H9 (cell line): ENCODE results near the gene ITIH2. TPM values are rescaled to one million over a fixed set of nuclear protein-coding genes. Genes with fewer than 3 reads are reported as not detected.

Experiments used
- DNase-seq: peaks from one replicate; pipeline ENCODE4 v3.0.0-alpha.2; 2017
- H2AFZ ChIP-seq: one replicate; pipeline ENCODE4 v1.6.1; 2013; ENCODE audit warnings: mild to moderate bottlenecking, low read length, control low read depth, moderate library complexity
- H2AK5ac ChIP-seq: 2 replicates; pipeline ENCODE4 v1.6.1; 2013; ENCODE audit warnings: low read length, control low read depth, mixed read lengths; ENCODE audit not compliant: insufficient read length
- H2BK120ac ChIP-seq: one replicate; pipeline ENCODE4 v1.6.1; 2013; ENCODE audit warnings: low read depth, mild to moderate bottlenecking, low read length, control low read depth, inconsistent platforms; ENCODE audit not compliant: poor library complexity, severe bottlenecking
- H2BK12ac ChIP-seq: 2 replicates; pipeline ENCODE4 v1.6.1; 2013; ENCODE audit warnings: low read length, control low read depth, mixed read lengths, low read depth; ENCODE audit not compliant: insufficient read length
- H2BK15ac ChIP-seq: 2 replicates; pipeline ENCODE4 v1.6.1; 2013; ENCODE audit warnings: low read depth, low read length, control low read depth
- H2BK20ac ChIP-seq: one replicate; pipeline ENCODE4 v1.6.1; 2013; ENCODE audit warnings: low read depth, mild to moderate bottlenecking, low read length, control low read depth, inconsistent platforms; ENCODE audit not compliant: poor library complexity, severe bottlenecking
- H2BK5ac ChIP-seq: 2 replicates; pipeline ENCODE4 v1.6.1; 2013; ENCODE audit warnings: low read length, control low read depth, mixed read lengths; ENCODE audit not compliant: insufficient read length
- H3K14ac ChIP-seq: 2 replicates; pipeline ENCODE4 v1.6.1; 2013; ENCODE audit warnings: low read length, control low read depth; ENCODE audit not compliant: insufficient read depth
- H3K18ac ChIP-seq: 2 replicates; pipeline ENCODE4 v1.6.1; 2013; ENCODE audit warnings: low read depth, mild to moderate bottlenecking, mixed read lengths, low read length, control low read depth; ENCODE audit not compliant: insufficient read length
- H3K23ac ChIP-seq: 2 replicates; pipeline ENCODE4 v1.6.1; 2013; ENCODE audit warnings: low read length, control low read depth, mixed read lengths, low read depth; ENCODE audit not compliant: insufficient read length
- H3K23me2 ChIP-seq: 2 replicates; pipeline ENCODE4 v1.6.1; 2013; ENCODE audit warnings: low read depth, mild to moderate bottlenecking, mixed read lengths, low read length, control low read depth; ENCODE audit not compliant: insufficient read length, poor library complexity, severe bottlenecking
- H3K27ac ChIP-seq: 2 replicates; pipeline ENCODE4 v1.5.1; 2013; ENCODE audit warnings: low read length, control low read depth, mixed read lengths, low read depth; ENCODE audit not compliant: insufficient read length
- H3K27me3 ChIP-seq: 2 replicates; pipeline ENCODE4 v1.6.1; 2013; ENCODE audit warnings: low read length, control low read depth, inconsistent platforms; ENCODE audit not compliant: insufficient read depth
- H3K4ac ChIP-seq: 2 replicates; pipeline ENCODE4 v1.6.1; 2013; ENCODE audit warnings: low read depth, mild to moderate bottlenecking, control low read depth, inconsistent platforms, low read length, moderate library complexity
- H3K4me1 ChIP-seq: 2 replicates; pipeline ENCODE4 v1.6.1; 2013; ENCODE audit warnings: low read length, control low read depth, inconsistent platforms; ENCODE audit not compliant: insufficient read depth
- H3K4me2 ChIP-seq: 2 replicates; pipeline ENCODE4 v1.6.1; 2013; ENCODE audit warnings: low read length, control low read depth, mixed read lengths; ENCODE audit not compliant: insufficient read length, insufficient read depth
- H3K56ac ChIP-seq: 2 replicates; pipeline ENCODE4 v1.6.1; 2013; ENCODE audit warnings: low read depth, mild to moderate bottlenecking, mixed read lengths, low read length, control low read depth; ENCODE audit not compliant: insufficient read length
- H3K79me1 ChIP-seq: 2 replicates; pipeline ENCODE4 v1.6.1; 2013; ENCODE audit warnings: low read depth, mild to moderate bottlenecking, moderate library complexity, low read length, control low read depth, inconsistent platforms; ENCODE audit not compliant: insufficient read depth, poor library complexity, severe bottlenecking
- H3K79me2 ChIP-seq: 2 replicates; pipeline ENCODE4 v1.6.1; 2013; ENCODE audit warnings: low read length, control low read depth, inconsistent platforms; ENCODE audit not compliant: insufficient read depth
- H3K9ac ChIP-seq: 2 replicates; pipeline ENCODE4 v1.6.1; 2013; ENCODE audit warnings: low read length, control low read depth, mixed read lengths; ENCODE audit not compliant: insufficient read length; ENCODE audit errors: extremely low read depth
- H3K9me3 ChIP-seq: one replicate; pipeline ENCODE4 v1.6.1; 2013; ENCODE audit warnings: low read depth, low read length, inconsistent platforms; ENCODE audit not compliant: control insufficient read depth
- H3T11ph ChIP-seq: one replicate; pipeline ENCODE4 v1.6.1; 2013; ENCODE audit warnings: mild to moderate bottlenecking, low read length, control low read depth, inconsistent platforms
- H4K20me1 ChIP-seq: one replicate; pipeline ENCODE4 v1.6.1; 2013; ENCODE audit not compliant: control insufficient read depth, insufficient read length, insufficient read depth
- H4K5ac ChIP-seq: 2 replicates; pipeline ENCODE4 v1.6.1; 2013; ENCODE audit warnings: low read depth, mild to moderate bottlenecking, mixed read lengths, low read length, control low read depth; ENCODE audit not compliant: insufficient read length
- H4K8ac ChIP-seq: replicated peaks from 2 replicates; pipeline ENCODE4 v1.6.1; 2013; ENCODE audit warnings: low read length, control low read depth, mixed read lengths, low read depth; ENCODE audit not compliant: insufficient read length
- H4K91ac ChIP-seq: 2 replicates; pipeline ENCODE4 v1.6.1; 2013; ENCODE audit warnings: low read depth, mild to moderate bottlenecking, moderate library complexity, mixed read lengths, low read length, control low read depth; ENCODE audit not compliant: insufficient read length
- H3K27ac Mint-ChIP-seq, 3 experiments: 2 replicates in 2 of 3; 3 replicates in 1 of 3; pipeline ENCODE4 v1.8.0; 2020 to 2021; ENCODE audit warnings: mixed read lengths in 3 of 3, mild to moderate bottlenecking in 1 of 3, moderate library complexity in 1 of 3
- H3K27me3 Mint-ChIP-seq: 2 replicates; pipeline ENCODE4 v1.8.0; 2021; ENCODE audit warnings: low read depth, mild to moderate bottlenecking, moderate library complexity, mixed read lengths
- H3K36me3 Mint-ChIP-seq, 3 experiments: 2 replicates in 2 of 3; 3 replicates in 1 of 3; pipeline ENCODE4 v1.8.0; 2020 to 2021; ENCODE audit warnings: low read depth in 3 of 3, mixed read lengths in 3 of 3; ENCODE audit not compliant: insufficient read depth in 1 of 3
- H3K4me1 Mint-ChIP-seq, 2 experiments: 2 replicates each; pipeline ENCODE4 v1.8.0; 2020; ENCODE audit warnings: mixed read lengths in 2 of 2
- H3K4me3 Mint-ChIP-seq, 2 experiments: 2 replicates in 1 of 2; 3 replicates in 1 of 2; pipeline ENCODE4 v1.8.0; 2020 to 2021; ENCODE audit warnings: mild to moderate bottlenecking in 2 of 2, mixed read lengths in 2 of 2, moderate library complexity in 1 of 2
- H3K9me3 Mint-ChIP-seq, 2 experiments: 2 replicates in 1 of 2; 3 replicates in 1 of 2; pipeline ENCODE4 v1.8.0; 2020; ENCODE audit warnings: mild to moderate bottlenecking in 2 of 2, mixed read lengths in 2 of 2, moderate library complexity in 1 of 2
- CTCF ChIP-seq: fragments of 200-600 bp; sonication (generic); conservative IDR thresholded peaks from 3 replicates; pipeline ENCODE4 v1.8.0; 2021; ENCODE audit warnings: antibody characterized with exemption, mild to moderate bottlenecking
- WGBS: extraction: QIAGEN DNeasy Blood & Tissue Kit; methylation state at CpG from one replicate; pipeline ENCODE4 v1.1.7; 2013; ENCODE audit warnings: missing lambda C conversion rate, low lambda C conversion rate, mixed read lengths; ENCODE audit not compliant: insufficient read length; ENCODE audit errors: extremely low coverage; 5-methylcytosine and 5-hydroxymethylcytosine counted together
- total RNA-seq: library from RNA; stranded (reverse); gene quantifications from 2 replicates; pipeline ENCODE4 v1.2.1, GENCODE V29; 2021

Gene ITIH2
- total RNA-seq, 1 experiment from 2014 or later = not detected

GRCh38 chr10:7787150-7787856 is 84.2 kb downstream of the ITIH2 start:
- H3K4me1 ChIP-seq = no peaks in the 10 kb centered on the region
- no peak overlapping the region for H2BK5ac ChIP-seq
- DNase-seq = no peak

More at GRCh38 chr10:7787150-7787856, 84.2 kb downstream of the ITIH2 start:
- WGBS = no CpG with 5 or more reads among the region's 26 CpGs
- H3T11ph ChIP-seq = no peak overlapping the region
- no peak overlapping the region for H3K27ac ChIP-seq
- no peaks in the 10 kb centered on the region for H3K9me3 ChIP-seq
- peaks cover 3% of the 10 kb centered on the region for H3K79me1 ChIP-seq
- no peak overlapping the region for H3K56ac ChIP-seq
- peaks cover 45% of the 10 kb centered on the region for H3K79me2 ChIP-seq
- H4K8ac ChIP-seq = no peak overlapping the region
- H3K14ac ChIP-seq = peak overlapping the region; percentile 71
- H4K20me1 ChIP-seq = no peaks in the 10 kb centered on the region
- peaks cover 5% of the 10 kb centered on the region for H3K23me2 ChIP-seq
- H2BK15ac ChIP-seq = no peak overlapping the region
- no peak overlapping the region for H4K5ac ChIP-seq
- H3K4me2 ChIP-seq = peak overlapping the region; percentile 95
- no peak overlapping the region for H3K23ac ChIP-seq
- Mint-ChIP-seq H3K36me3 (peaks cover 6 to 22% (median 21%) of the 10 kb centered on the region in 3 experiments; a peak in 6 of 7 replicates), H3K9me3 (no peaks in the 10 kb centered on the region), H3K4me3 (no peak overlapping the region), H3K27me3 (no peaks in the 10 kb centered on the region), H3K27ac (no peak overlapping the region), H3K4me1 (peaks cover 13 to 15% of the 10 kb centered on the region in 2 experiments)
- H3K9ac ChIP-seq = peak overlapping the region; percentile 96
- H3K18ac ChIP-seq = peak overlapping the region; percentile 75
- no peak overlapping the region for H4K91ac ChIP-seq
- no peak overlapping the region for H2BK120ac ChIP-seq
- H3K27me3 ChIP-seq = no peaks in the 10 kb centered on the region
- peak overlapping the region; percentile 41 for H2AFZ ChIP-seq
- no peak for TF ChIP-seq CTCF
- no peak overlapping the region for H2BK20ac ChIP-seq
- H2AK5ac ChIP-seq = no peak overlapping the region
- no peak overlapping the region for H3K4ac ChIP-seq
- H2BK12ac ChIP-seq = no peak overlapping the region
